SK-N-SH (cell line): ENCODE data around the gene RAB7A.

ENCODE experiments used
- CHD2 ChIP-seq: fragments of 150-350 bp; IDR thresholded peaks from 2 replicates; pipeline ENCODE4 v1.6.1; 2018; ENCODE audit warnings: low read length; ENCODE audit not compliant: partially characterized antibody
- EP300 ChIP-seq, 2 experiments: IDR thresholded peaks; 2 replicates each; pipeline versions ENCODE4 v1.4.0 to v1.6.1; 2012; ENCODE audit warnings: borderline replicate concordance in 1 of 2, low read depth in 1 of 2, low read length in 1 of 2
- GATA2 ChIP-seq: sonication (generic); formaldehyde crosslinking; IDR thresholded peaks from 2 replicates; pipeline ENCODE4 v1.5.0; 2020; ENCODE audit warnings: mild to moderate bottlenecking, missing genetic modification reagents
- POLR2AphosphoS5 ChIP-seq: IDR thresholded peaks from 2 replicates; pipeline ENCODE4 v1.6.1; 2012; ENCODE audit warnings: low read depth, low read length
- RAD21 ChIP-seq: IDR thresholded peaks from 2 replicates; pipeline ENCODE4 v1.6.1; 2012; ENCODE audit warnings: mild to moderate bottlenecking, low read length
- REST ChIP-seq: IDR thresholded peaks from 2 replicates; pipeline ENCODE4 v1.6.1; 2012; ENCODE audit warnings: mild to moderate bottlenecking, low read depth, low read length, moderate library complexity
- SIN3A ChIP-seq: IDR thresholded peaks from 2 replicates; pipeline ENCODE4 v1.6.1; 2012; ENCODE audit warnings: low read depth, mild to moderate bottlenecking, low read length, moderate library complexity, borderline replicate concordance
- SMC3 ChIP-seq: IDR thresholded peaks from 2 replicates; pipeline ENCODE4 v1.6.1; 2012; ENCODE audit warnings: low read depth, low read length, improper control_type of control experiment
- TF ChIP-seq, protein P1 (sequence below): IDR thresholded peaks from 2 replicates; pipeline ENCODE4 v1.4.0; 2012; ENCODE audit warnings: low read depth
- TF ChIP-seq, protein P2 (sequence below): fragments of 150-350 bp; IDR thresholded peaks from 2 replicates; pipeline ENCODE4 v1.6.1; 2017; ENCODE audit warnings: antibody characterized with exemption, low read length, low read depth, borderline replicate concordance
- TF ChIP-seq, protein P3 (sequence below): fragments of 200-600 bp; sonication (generic); IDR thresholded peaks from 2 replicates; pipeline ENCODE4 v1.6.1; 2017; ENCODE audit warnings: antibody characterized with exemption, mild to moderate bottlenecking, moderate library complexity

GRCh38 chr3:128689060-128689459, 36.9 kb upstream of the RAB7A start:
- TF ChIP-seq RAD21 (no peak), REST (no peak), SMC3 (no peak), EP300 (IDR thresholded peaks at IDR 0.05; ENCODE audit: borderline replicate concordance in 1 of 2, low read depth in 1 of 2, low read length in 1 of 2) (no peak), POLR2AphosphoS5 (no peak), CHD2 (no peak), SIN3A (no peak), GATA2 (CRISPR knock-in tag) (no peak)
- TF ChIP-seq, protein P1, sequence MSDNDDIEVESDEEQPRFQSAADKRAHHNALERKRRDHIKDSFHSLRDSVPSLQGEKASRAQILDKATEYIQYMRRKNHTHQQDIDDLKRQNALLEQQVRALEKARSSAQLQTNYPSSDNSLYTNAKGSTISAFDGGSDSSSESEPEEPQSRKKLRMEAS: no peak
- TF ChIP-seq, protein P2, sequence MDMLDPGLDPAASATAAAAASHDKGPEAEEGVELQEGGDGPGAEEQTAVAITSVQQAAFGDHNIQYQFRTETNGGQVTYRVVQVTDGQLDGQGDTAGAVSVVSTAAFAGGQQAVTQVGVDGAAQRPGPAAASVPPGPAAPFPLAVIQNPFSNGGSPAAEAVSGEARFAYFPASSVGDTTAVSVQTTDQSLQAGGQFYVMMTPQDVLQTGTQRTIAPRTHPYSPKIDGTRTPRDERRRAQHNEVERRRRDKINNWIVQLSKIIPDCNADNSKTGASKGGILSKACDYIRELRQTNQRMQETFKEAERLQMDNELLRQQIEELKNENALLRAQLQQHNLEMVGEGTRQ: no peak
- TF ChIP-seq, protein P3, sequence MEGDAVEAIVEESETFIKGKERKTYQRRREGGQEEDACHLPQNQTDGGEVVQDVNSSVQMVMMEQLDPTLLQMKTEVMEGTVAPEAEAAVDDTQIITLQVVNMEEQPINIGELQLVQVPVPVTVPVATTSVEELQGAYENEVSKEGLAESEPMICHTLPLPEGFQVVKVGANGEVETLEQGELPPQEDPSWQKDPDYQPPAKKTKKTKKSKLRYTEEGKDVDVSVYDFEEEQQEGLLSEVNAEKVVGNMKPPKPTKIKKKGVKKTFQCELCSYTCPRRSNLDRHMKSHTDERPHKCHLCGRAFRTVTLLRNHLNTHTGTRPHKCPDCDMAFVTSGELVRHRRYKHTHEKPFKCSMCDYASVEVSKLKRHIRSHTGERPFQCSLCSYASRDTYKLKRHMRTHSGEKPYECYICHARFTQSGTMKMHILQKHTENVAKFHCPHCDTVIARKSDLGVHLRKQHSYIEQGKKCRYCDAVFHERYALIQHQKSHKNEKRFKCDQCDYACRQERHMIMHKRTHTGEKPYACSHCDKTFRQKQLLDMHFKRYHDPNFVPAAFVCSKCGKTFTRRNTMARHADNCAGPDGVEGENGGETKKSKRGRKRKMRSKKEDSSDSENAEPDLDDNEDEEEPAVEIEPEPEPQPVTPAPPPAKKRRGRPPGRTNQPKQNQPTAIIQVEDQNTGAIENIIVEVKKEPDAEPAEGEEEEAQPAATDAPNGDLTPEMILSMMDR: no peak
